Cardiac fibroblast (primary cell): ENCODE results near the gene CBFB.

ENCODE experiments used
- DNase-seq, 2 donors: peaks; one replicate each; pipeline versions ENCODE4 v3.0.0 to v3.0.0-alpha.2; 2010; ENCODE audit warnings: low read depth in 2 of 2
- H3K4me3 ChIP-seq, 2 donors: replicated peaks in 1 of 2; 1 replicate in 1 of 2; 2 replicates in 1 of 2; pipeline ENCODE4 v1.5.1; 2011; ENCODE audit warnings: low read depth in 2 of 2, low read length in 2 of 2, mild to moderate bottlenecking in 2 of 2, moderate library complexity in 1 of 2
- TF ChIP-seq, protein P1 (sequence below): IDR thresholded peaks from one replicate; pipeline ENCODE4 v1.5.1; 2011; ENCODE audit warnings: low read depth, mild to moderate bottlenecking, low read length, inconsistent platforms

Gene CBFB

GRCh38 chr16:67029254-67030096 is 526 bp downstream of the CBFB start:
- peak; percentile 52 to 62 for DNase-seq
- TF ChIP-seq, protein P1, sequence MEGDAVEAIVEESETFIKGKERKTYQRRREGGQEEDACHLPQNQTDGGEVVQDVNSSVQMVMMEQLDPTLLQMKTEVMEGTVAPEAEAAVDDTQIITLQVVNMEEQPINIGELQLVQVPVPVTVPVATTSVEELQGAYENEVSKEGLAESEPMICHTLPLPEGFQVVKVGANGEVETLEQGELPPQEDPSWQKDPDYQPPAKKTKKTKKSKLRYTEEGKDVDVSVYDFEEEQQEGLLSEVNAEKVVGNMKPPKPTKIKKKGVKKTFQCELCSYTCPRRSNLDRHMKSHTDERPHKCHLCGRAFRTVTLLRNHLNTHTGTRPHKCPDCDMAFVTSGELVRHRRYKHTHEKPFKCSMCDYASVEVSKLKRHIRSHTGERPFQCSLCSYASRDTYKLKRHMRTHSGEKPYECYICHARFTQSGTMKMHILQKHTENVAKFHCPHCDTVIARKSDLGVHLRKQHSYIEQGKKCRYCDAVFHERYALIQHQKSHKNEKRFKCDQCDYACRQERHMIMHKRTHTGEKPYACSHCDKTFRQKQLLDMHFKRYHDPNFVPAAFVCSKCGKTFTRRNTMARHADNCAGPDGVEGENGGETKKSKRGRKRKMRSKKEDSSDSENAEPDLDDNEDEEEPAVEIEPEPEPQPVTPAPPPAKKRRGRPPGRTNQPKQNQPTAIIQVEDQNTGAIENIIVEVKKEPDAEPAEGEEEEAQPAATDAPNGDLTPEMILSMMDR: no peak
- H3K4me3 ChIP-seq: peak overlapping the region; percentile 71 to 77

- DNase-seq: no peak
- TF ChIP-seq, protein P1: no peak
- H3K4me3 ChIP-seq: peak overlapping the region; percentile 71 to 77
Observed at GRCh38 chr16:67030221-67030962, 1.4 kb downstream of the CBFB start.

GRCh38 chr16:67034487-67034886 is 5.5 kb downstream of the CBFB start:
- no peak overlapping the region for H3K4me3 ChIP-seq
- DNase-seq: peak; percentile 43 to 52
- TF ChIP-seq, protein P1: no peak

- DNase-seq: no peak
- H3K4me3 ChIP-seq: no peak overlapping the region
- TF ChIP-seq, protein P1: no peak
Observed at GRCh38 chr16:67035364-67035763, 6.4 kb downstream of the CBFB start.

DNA sequence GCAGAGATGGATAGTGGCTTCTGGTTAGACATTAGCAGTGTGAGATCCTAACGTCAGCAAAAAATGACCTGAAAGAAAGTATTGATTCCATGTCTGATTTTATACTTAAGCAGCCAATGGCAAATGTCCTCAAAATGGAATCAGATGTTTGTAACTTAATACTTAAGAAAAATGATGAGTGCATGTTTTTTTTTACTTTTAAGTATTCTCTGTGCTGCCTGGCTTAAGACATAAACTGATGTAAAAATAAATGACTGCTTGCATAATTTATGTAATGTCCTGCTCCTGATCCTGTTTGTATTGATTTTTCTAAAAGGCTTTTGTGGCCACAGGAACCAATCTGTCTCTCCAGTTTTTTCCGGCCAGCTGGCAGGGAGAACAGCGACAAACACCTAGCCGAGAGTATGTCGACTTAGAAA is 7.4 kb downstream of the CBFB start:
- TF ChIP-seq, protein P1: no peak
- H3K4me3 ChIP-seq: no peak overlapping the region
- no peak for DNase-seq

DNA sequence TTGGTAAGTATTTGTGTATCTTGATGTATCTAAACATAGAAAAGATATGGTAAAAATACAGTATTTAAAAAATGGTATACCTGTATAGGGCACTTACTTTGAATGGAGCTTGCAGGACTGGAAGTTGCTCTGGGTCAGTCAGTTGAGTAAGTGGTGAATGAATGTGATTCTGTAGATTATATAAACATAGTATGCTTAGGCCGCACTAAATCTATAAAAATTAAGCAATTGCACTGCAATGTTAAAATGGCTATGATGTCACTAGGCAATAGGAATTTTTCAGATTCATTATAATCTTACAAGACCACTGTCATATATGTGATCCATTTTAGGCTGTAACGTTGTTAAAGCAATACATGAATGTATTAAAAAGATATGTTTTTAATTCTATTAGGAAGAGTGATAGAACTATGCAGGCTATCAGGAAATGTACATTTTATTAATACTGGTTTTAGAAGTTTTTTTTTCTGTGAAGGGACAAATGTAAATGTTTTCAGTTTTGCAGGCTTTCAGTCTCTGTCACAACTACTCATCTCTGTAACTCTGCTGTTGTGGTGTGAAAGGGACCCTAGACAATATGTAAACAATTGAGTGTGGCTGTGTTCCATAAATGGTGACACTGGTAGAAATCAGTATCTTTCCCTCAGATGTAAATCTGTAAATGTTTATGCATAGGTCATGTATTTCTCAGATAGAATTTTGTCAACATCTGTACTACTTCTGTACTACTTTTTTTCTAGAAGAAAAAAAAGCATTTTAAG is 10.5 kb downstream of the CBFB start:
- H3K4me3 ChIP-seq: no peak overlapping the region
- TF ChIP-seq, protein P1: no peak
- no peak for DNase-seq
